Measurements from ENCODE around the gene TOMM7. TPM values are rescaled to one million over a fixed set of nuclear protein-coding genes. Genes with fewer than 3 reads are reported as not detected.
"Not testable (repeated sequence)": the region's sequence is repeated elsewhere in the genome, so short reads cannot be mapped to it uniquely, and the experiment has no call there.

The TOMM7 gene
- total RNA-seq, 1 donor from 2014 or later = 292 TPM

- H3K36me3 Mint-ChIP-seq (ENCODE audit: unreplicated experiment) = no peaks in the 10 kb centered on the region
- DNase-seq (ENCODE audit: extremely low spot score, unreplicated experiment) = no peak
- peak overlapping the region; percentile 67 for H3K4me3 Mint-ChIP-seq (ENCODE audit: unreplicated experiment)
- H3K9me3 Mint-ChIP-seq (ENCODE audit: unreplicated experiment) = no peaks in the 10 kb centered on the region
- TF ChIP-seq CTCF (IDR thresholded peaks at IDR 0.05) = no peak
- H3K4me1 Mint-ChIP-seq (ENCODE audit: unreplicated experiment) = peaks cover 46% of the 10 kb centered on the region
- peak overlapping the region; percentile 32 for H3K27ac Mint-ChIP-seq (ENCODE audit: unreplicated experiment)
- H3K27me3 Mint-ChIP-seq (ENCODE audit: unreplicated experiment) = no peaks in the 10 kb centered on the region
Measured at GRCh38 chr7:22853674-22854157, 31.1 kb upstream of the TOMM7 start.

- no peaks in the 10 kb centered on the region for H3K9me3 Mint-ChIP-seq (ENCODE audit: unreplicated experiment)
Measured at GRCh38 chr7:22853138-22853537, 30.5 kb upstream of the TOMM7 start.

GRCh38 chr7:22851145-22851544 is 28.5 kb upstream of the TOMM7 start:
- no peak for DNase-seq (ENCODE audit: extremely low spot score, unreplicated experiment)
- no peak for TF ChIP-seq CTCF (IDR thresholded peaks at IDR 0.05)
- peaks cover 33% of the 10 kb centered on the region for H3K4me1 Mint-ChIP-seq (ENCODE audit: unreplicated experiment)
- H3K9me3 Mint-ChIP-seq (ENCODE audit: unreplicated experiment) = no peaks in the 10 kb centered on the region
- no peak overlapping the region for H3K4me3 Mint-ChIP-seq (ENCODE audit: unreplicated experiment)
- no peak overlapping the region for H3K27ac Mint-ChIP-seq (ENCODE audit: unreplicated experiment)
- no peaks in the 10 kb centered on the region for H3K36me3 Mint-ChIP-seq (ENCODE audit: unreplicated experiment)
- no peaks in the 10 kb centered on the region for H3K27me3 Mint-ChIP-seq (ENCODE audit: unreplicated experiment)

More at GRCh38 chr7:22853138-22853537, 30.5 kb upstream of the TOMM7 start:
- DNase-seq (ENCODE audit: extremely low spot score, unreplicated experiment) = no peak
- Mint-ChIP-seq H3K27me3 (ENCODE audit: unreplicated experiment) (no peaks in the 10 kb centered on the region), H3K4me1 (ENCODE audit: unreplicated experiment) (peaks cover 42% of the 10 kb centered on the region), H3K4me3 (ENCODE audit: unreplicated experiment) (no peak overlapping the region), H3K27ac (ENCODE audit: unreplicated experiment) (no peak overlapping the region), H3K36me3 (ENCODE audit: unreplicated experiment) (no peaks in the 10 kb centered on the region)
- TF ChIP-seq CTCF (IDR thresholded peaks at IDR 0.05) = no peak

GRCh38 chr7:22850394-22850793 is 27.7 kb upstream of the TOMM7 start:
- not testable (repeated sequence) for H3K4me3 Mint-ChIP-seq (ENCODE audit: unreplicated experiment); DNase-seq (ENCODE audit: extremely low spot score, unreplicated experiment); H3K9me3 Mint-ChIP-seq (ENCODE audit: unreplicated experiment); H3K27me3 Mint-ChIP-seq (ENCODE audit: unreplicated experiment); H3K36me3 Mint-ChIP-seq (ENCODE audit: unreplicated experiment); H3K27ac Mint-ChIP-seq (ENCODE audit: unreplicated experiment)
- H3K4me1 Mint-ChIP-seq (ENCODE audit: unreplicated experiment) = peaks cover 28% of the 10 kb centered on the region

GRCh38 chr7:22849662-22850061 is 27.0 kb upstream of the TOMM7 start:
- Mint-ChIP-seq H3K4me1 (ENCODE audit: unreplicated experiment) (peaks cover 26% of the 10 kb centered on the region), H3K9me3 (ENCODE audit: unreplicated experiment) (no peaks in the 10 kb centered on the region), H3K27me3 (ENCODE audit: unreplicated experiment) (no peaks in the 10 kb centered on the region), H3K36me3 (ENCODE audit: unreplicated experiment) (no peaks in the 10 kb centered on the region), H3K4me3 (ENCODE audit: unreplicated experiment) (no peak overlapping the region), H3K27ac (ENCODE audit: unreplicated experiment) (no peak overlapping the region)
- TF ChIP-seq CTCF (IDR thresholded peaks at IDR 0.05) = no peak
- peak; percentile 5 for DNase-seq (ENCODE audit: extremely low spot score, unreplicated experiment)

- Mint-ChIP-seq H3K9me3 (ENCODE audit: unreplicated experiment) (no peaks in the 10 kb centered on the region), H3K36me3 (ENCODE audit: unreplicated experiment) (no peaks in the 10 kb centered on the region), H3K4me3 (ENCODE audit: unreplicated experiment) (no peak overlapping the region), H3K27ac (ENCODE audit: unreplicated experiment) (no peak overlapping the region), H3K27me3 (ENCODE audit: unreplicated experiment) (no peaks in the 10 kb centered on the region), H3K4me1 (ENCODE audit: unreplicated experiment) (peaks cover 23% of the 10 kb centered on the region)
- no peak for TF ChIP-seq CTCF (IDR thresholded peaks at IDR 0.05)
- DNase-seq (ENCODE audit: extremely low spot score, unreplicated experiment) = peak; percentile 21
Measured at GRCh38 chr7:22849172-22849571, 26.5 kb upstream of the TOMM7 start.

Measured in osteocyte (in vitro differentiated cells).